HG02798 (cell line): ENCODE measurements around the gene CFAP45.

Source experiments
- ATAC-seq: cut with Tn5 transposase; IDR thresholded peaks from one replicate; pipeline ENCODE4 v1.9.1; 2021; ENCODE audit warnings: mild to moderate bottlenecking; ENCODE audit not compliant: unreplicated experiment, poor library complexity

The CFAP45 gene

DNA sequence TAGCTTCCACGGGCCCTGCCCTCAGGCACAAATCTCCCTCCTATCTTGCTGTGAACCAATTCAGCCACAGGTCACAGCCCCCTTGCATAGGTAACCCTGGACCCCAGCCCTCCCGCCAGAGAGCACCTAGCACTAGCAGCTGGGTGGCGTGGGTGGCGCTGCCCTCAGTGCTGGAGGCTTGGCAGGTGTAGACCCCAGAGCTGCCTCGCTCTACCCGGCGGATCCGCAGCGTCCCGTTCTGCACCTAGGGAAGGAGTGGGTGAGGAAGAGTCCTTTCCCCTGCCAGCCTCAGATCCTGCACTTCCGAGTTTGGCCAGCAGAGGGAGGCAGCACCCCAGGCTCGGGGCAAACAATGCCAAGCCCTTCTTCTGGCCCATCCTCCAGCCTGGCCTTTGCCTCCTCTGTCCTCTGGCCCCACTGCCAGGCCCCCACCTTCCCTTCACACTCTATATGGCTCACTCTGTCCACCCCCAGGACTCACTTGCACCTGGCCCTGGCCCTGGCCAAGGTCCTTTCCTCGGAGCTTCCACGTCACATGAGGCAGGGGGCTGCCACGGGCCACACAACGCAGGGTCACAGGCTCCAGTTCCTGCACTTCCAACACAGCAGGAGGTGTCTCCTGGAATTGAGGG is 36.4 kb upstream of the CFAP45 start:
- peak; percentile 47 for ATAC-seq

DNA sequence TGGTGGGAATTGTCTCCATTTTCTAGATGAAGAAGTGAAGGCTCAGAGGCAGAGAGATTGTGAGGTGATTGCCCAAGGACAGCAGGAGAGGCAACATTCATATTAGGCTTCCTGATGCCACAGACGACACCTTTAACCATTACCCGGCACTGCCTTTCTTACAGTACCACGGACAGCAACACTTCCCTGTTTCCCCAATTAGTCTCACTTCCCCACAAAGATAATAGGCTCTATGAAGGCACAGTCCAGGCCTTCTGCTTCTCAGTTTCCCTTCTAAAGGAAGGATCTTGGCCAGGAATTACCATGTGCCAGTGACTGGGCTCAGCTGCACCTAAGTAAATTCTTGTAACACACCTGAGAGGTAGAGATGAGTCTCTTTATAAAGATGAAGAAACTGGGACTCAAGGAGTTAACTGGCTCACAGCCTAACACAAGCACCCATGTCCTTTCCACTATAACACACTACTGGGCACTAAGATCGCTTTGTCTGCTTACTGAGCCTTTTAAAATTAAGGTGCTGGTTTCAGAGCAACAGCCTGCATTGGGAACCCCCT is 35.8 kb upstream of the CFAP45 start:
- no peak for ATAC-seq

DNA sequence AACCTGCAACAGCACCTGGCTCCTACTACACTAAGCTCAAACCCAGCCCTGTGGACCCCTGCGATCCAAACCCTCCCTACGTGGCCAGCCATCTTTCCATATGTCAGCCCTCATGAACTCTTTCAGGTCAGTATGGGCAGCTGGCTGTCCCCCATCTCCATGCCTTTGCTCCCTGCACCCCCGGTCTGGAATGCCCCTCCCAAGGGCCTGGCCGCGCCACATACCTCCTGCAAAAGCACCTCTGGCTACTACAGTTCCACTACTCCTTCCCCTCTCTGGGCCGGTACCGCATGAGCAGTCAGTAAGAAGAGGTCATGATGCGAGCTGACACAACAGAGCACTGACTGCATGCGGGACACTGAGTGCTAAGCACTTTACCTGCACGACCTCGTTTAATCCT is 35.3 kb upstream of the CFAP45 start:
- ATAC-seq = no peak

DNA sequence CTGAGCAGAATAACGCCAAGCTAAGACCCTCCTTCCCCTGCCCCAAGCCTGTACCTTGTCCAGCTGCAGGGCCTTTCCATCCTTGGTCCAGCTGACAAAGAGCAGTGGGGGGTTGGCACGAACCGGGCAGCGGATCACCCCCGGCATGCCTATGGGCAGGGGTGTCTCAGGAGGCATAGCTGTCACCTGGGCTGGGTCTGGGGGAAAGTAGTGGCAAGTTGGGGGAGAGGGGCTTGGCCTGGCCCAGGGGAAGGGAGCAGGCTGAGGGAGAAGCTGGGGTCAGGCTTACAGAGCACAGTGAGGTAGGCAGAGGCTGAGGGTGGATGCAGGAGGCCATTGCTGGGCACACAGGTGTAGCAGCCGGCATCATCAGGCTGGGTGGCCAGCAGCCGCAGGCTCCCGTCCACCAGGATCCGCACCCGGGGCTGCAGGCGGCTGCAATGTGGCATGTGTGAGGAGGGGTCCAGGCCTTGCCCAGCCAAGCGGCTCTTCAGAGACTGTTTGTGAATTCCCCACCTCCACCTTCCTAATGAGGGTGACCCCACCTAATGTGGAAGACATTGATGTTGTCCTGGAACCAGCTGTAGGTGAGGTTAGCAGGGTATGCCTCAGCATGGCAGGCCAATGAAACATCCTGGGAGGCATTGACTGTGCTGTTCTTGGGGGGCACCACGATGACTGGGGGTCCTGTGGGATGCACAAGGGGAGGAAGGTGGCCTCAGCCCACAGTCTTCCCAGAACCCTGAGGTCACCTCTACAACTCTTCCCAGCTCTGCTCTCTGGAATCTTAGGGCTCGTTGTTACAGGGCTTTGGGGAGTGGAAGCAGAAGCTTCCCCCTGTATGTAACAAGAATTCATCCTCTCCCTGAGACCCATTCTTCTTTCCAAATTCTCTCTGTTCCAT is 34.4 kb upstream of the CFAP45 start:
- ATAC-seq = no peak

DNA sequence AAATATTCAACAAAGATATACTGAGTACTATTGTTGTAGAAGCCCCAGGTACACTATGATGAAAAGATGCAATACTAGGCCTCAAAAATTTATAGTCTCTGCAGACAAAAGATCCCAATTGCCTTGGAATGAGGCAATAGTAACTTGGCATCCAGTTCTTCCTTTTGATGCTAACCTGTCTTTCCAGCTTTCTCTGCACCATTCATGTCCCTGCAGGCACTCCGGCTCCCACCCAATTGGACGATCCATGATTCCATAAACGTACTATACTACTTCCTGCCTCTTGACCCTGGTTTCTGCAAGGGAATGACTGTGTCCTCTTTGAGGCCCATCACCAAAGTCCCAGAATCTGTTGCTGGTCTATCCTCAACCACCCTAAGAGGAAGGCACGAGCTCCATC is 33.4 kb upstream of the CFAP45 start:
- ATAC-seq = no peak

DNA sequence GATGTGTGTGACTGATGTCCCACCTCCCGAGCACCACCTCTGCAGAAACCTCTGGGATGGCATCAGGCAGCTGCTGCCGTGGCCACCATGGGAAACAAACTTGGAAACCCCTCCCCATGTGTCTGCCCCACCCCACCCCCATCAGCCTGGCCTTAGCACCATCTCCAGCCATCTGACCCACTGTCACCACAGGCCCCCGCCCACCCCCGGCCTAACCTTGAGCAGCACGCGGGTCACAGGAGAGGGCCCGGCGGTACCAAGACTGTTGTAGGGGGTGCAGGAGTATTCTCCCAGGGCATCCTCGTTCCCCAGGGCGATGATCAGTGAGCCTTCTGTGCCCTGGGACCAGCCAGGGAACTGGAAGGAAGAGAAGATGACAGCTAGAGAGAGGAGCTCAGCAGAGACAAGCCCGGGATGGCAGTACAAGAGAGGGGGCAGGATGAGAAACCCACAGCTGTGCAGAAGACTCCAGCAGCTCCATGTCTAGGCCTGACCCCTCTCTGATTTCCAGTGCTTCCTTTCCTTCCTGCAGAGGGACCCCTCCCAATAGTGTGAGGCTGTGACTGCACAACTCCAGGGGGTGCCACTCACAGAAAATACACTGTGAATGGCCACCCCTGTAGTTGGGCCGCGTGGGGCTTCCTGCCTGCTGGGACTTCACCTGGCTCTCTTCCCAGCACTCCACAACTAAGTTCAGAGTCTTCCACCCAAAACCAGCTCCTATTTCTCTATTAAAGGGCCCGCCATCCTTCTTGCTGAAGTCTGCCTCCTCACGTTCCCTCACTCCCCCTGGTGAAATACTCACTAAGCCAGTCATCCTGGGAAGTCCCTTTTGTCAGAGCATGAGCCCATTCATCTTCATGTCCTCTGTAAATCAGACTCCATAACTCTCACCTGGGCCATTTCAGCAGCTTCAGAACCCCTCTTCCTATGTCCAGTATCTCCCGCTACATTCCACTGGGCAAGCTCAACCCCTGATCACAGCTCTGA is 32.6 kb upstream of the CFAP45 start:
- no peak for ATAC-seq

DNA sequence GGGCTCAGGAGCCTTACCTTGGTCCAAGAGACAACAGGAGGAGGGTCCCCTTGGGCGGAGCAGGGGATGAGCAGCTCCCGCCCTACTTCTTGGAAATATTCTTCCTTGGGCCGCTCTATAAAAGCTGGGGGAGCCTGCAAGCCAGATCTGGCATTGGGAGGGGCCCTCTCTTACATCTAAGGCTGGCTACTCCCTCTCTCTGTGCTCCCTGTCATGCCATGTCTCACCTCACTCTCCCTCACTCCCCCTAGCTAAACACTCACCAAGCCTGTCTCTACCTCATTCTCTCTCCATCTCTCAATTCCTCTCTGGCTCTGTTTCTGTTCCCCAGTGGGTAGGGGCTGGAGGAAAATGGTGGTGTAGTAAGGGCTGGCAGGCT is 31.8 kb upstream of the CFAP45 start:
- no peak for ATAC-seq

DNA sequence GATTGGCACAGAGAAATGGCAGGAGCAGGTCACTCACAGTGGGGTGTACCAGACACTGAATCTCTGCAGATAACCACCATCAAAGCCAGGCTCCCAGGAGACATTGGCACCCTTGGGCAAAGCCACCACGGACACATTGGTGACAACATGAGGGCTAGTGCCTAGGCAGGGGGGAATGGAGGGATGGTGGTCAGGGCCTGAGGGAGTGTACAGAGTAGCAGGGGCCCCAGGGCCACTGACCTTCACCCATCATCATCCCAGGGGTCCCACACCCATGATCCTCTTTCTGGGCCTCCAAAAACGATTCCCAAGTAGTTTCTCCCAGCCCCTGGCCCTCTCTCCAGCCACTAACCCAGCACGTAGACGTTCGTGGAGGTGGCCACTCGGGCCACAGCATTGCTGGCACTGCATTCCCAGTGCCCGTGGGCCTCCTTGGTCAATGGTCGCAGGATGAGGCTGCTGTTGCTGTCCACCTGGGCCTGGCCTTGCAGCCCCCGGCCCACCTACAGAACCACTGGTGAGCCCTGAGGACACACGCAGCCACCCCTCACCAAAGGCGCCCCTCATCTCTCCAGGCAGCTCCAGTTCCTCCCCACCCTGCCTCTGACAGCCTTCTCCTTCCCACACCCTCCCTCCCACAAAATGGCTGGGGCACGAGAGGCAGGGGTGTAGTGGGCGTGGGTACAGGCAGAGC is 31.3 kb upstream of the CFAP45 start:
- no peak for ATAC-seq

DNA sequence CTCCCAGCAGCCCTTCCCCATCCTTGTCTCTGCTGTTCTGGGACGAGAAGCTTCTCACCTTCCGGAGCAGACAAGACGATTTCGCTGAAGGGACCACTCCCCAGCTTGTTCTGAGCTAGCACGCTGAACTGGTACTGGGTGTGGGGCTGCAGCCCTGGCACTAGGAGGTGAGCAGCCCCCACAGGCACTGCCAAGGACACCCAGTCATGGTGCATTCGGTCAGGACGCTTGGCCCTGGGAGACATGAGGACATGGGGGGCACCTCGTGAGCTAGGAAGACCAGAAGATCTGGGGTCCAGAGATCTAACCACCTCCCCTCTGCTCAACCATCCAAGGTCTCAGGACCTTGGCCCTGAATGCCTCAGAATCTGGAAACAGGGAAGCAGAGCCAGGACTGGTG is 30.7 kb upstream of the CFAP45 start:
- no peak for ATAC-seq

DNA sequence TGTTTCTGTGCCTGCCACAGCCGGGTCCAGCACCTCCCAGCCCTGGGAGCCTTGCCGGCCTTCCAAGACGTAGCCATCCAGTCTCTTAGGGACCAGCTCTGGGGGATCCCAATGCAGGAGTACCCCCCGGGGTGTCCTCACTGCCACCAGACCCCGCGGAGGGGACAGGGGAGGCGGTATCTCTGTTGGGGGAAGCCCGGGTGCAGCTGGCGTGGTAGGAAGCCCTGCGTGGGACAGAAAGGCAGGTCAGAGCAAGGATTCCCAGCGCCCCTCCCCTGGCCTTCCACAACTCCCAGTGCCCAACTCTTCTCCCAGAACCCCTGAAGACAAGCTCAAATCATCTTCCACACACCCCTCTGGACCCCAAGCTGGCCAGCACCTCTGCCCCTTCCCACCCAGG is 30.3 kb upstream of the CFAP45 start:
- ATAC-seq = no peak

DNA sequence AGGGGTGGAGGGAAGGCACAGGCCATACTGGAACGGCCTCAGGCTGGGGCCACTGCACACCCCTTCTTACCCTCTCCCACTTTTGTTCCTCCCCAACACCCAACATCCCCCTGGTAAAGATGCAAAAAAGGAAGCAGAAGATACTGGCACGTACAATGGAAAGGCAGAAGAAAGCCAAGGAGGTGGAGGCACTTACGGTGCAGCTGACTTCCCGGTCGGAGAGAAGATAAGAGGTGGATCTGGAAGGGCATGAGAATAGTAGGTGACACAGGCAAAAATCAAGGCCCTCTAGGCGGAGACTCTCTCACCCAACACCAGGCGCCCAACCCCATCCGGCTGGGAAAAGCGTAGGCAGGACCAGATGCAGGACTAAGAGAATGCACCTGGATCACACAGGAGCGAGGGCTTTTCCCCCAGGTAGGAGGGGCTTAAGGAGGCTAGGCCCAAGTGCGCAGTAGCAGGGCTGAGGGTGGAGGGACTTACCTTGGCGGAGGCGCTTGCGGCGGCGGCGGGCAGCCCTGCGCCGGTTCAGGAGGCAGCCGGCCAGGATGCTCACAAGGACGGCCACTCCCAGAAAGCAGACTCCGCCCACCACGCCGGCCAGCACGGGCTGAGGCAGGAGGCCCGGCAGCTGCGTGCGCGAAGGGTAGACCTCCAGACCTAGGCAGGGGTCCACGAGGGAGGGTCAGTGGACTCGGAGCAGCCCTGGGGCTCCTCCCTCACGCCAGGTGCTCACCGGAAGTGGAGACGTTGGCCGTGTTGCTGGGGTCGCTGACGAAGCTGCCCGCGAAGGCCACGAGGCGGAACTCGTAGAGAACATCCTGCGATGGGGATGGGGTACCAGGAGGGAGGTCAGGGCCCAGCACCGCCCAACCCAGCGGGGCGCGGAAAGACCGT is 29.4 kb upstream of the CFAP45 start:
- no peak for ATAC-seq

DNA sequence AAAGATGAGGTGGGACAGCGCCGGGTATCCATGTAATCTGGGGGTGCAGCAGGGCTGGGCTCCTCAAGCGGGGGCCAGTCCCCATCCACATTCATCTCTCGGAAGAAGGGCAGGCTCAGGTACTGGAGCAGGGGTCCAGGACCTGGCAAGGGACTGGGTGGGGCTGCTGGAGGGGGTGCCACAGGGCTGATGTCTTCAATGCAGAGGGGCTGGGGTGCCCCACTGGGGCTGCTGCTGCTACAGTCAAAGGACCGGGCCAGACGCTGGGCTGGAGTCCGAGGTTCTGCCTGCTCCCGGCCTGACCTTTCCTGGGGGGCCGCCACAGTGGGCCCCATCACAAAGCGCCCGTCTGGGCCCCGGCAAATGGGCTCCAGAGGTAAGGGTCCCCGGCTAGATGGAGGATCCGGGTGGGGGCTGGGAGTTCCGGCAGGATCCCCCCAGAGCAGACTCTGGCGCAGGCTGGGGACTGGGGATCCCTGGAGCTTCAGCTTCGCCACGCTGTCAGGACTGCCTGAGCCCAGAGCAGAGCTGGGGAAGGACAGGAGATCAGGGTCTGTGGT is 28.6 kb upstream of the CFAP45 start:
- ATAC-seq = no peak

DNA sequence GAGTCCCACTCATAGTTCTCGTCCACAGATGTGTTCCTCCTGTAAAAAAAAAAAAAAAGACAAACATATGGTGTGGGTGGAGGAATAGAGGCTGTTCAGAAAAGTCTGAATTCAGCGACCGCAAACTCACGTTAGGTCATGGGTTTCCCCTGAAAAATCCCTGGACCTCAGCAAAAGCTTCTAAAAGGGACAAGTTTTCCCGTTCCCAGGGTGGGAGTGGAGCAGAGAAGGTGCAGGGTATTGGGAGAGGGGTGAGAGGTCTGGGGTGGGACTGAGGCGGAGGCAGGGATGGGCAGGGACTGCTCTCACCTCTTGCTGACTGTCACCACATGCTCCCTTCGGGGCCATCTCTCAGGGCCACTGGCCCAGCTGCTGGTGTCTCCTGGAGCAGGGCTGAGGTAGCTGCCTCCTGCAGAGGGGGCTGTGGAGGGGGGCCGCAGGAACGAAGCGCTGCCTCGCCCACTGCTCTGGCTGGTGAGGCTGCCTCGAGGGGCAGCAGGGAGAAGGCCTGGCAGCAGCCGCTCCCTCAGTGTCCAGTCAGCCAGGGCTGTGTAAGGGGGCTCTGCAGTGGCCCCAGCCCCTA is 28.0 kb upstream of the CFAP45 start:
- ATAC-seq = no peak

DNA sequence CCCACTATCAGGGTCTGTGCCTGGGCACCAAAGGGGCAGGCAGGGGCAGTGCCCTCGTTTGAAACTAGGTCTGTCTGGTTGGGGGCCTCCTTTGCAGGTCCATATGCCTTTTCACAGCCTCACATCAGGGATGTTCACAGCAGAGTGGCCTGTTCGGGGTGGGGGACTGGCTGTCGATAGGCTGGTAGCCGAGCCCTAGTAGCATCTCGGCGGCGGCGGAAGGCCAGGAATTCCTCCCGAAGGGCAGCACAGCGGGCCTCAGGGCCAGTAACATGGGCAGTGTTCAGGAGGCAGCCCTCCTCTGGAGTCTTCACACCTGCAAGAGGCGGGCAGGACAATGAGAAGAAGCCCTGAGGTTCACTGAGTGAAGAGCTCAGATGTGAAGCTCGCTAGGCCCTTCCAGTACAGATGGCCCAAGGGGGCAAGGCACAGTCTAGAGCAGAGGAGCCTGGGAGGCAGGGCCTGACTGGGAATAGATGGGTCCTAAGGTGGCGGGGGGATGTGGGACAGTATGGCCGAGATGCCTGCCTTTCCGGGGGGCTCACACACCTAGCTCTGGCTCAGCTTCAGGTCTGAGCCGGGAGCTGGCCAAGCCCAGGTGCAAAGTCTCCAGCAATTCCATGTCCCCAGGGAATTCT is 27.4 kb upstream of the CFAP45 start:
- no peak for ATAC-seq

DNA sequence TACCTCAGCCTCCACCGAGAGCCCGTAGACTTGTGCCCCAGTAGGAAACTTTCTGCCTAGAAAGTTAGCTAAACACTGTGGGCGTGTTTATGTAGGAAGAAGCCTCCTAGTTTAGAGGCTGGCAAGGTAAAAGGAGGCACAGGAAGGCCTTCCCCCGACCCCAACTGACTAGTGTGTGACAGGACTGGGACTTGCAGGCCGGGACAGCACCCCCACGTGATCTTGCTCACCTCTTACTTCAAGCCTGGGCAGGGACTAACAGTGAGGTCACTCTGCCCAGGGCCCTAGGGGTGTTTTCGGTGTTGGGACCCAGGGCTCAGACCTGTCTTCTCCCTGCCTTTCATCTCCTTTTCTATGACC is 25.7 kb upstream of the CFAP45 start:
- peak; percentile 5 for ATAC-seq

DNA sequence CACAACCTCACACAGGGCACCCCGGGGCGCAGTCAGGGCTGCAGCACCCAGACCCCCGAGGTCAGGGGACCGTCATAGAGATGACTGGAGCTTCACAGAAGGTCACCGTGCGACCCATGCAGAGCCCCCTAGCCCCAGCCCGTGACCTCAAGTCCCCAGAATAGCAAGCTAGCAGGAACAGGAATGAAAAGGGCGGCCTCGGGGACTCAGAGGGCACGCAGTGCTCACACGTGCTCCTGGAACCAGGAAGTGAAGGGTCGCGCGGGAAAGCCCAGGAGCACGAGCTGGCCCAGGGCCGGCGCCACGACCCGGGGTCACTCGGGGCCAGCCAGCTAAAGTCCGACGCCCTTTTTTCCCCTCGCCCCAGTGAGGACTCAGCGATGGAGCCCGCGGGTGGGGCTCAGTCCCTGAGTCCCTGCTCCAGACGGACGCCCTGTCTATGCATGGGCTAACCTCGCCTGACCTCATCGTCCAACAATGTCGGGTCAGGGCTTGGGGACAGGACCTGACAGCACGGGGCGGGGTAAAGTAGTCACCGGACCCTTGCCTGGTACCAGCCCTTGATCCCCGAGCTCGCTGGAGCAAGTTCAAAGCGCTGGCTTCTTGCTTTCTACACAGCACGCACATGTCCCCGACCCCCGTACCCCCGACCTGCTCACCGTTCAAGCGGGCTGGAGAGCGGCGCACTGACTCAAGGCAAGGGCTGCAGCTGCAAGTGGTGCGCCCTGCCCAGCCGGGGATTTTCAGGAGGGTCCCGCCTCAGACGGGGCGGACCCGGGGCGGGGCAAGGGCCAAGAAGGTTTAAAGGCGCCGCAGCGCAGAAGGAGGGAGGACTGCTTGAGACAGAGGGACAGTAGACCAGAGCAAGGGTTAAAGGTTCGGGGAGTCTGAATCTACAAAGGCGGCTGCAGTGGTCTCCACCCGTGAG is 25.1 kb upstream of the CFAP45 start, which contains the start of gene TAGLN2:
Gene TAGLN2, minus strand, starts transcription at position 717 of the 928 bp plus-strand sequence. CDS start 4,998 bp downstream, outside the sequence.
- peak; percentile 71 for ATAC-seq
